ENCODE results near the gene SELENON.

- TF ChIP-seq TAF1 (IDR thresholded peaks at IDR 0.05; ENCODE audit: borderline replicate concordance, low read depth, low read length) (no peak), POLR2AphosphoS5 (IDR thresholded peaks at IDR 0.05; ENCODE audit: low read depth, low read length) (no peak), EZH2phosphoT487 (IDR thresholded peaks at IDR 0.05; ENCODE audit: borderline replicate concordance, low read depth) (no peak), USF1 (IDR thresholded peaks at IDR 0.05; ENCODE audit: borderline replicate concordance, low read depth) (no peak)
Measured at GRCh38 chr1:25829046-25829445, 29.1 kb downstream of the SELENON start.

Measured in SK-N-SH (cell line).